NCI-H510A (cell line): ENCODE results near the gene ANKRD39.

ENCODE experiments used
- DNase-seq: peaks from one replicate; lab custom pipeline; 2025; lab: John Stamatoyannopoulos, UW

ANKRD39 gene

GRCh38 chr2:96826546-96827278 lies 31.1 kb downstream of the ANKRD39 start:
- DNase-seq: no peak

DNA sequence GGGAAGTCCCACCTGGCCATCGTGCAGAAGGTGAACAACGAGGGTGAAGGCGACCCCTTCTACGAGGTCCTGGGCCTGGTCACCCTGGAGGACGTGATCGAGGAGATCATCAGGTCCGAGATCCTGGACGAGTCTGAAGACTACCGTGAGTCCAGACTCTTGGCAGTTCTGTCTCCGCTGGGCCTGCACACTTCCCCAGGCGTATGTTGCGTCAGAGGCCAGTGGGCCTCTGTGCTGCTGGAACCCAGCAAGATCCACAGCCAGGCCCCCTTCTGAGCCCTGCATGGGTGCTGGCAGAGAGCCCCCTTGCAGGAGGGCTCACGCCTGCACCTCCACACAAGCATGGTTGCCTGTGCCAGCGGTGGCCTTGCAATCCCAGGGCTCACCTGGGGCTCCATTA lies 32.8 kb downstream of the ANKRD39 start:
- DNase-seq: no peak

- no peak for DNase-seq
Measured at GRCh38 chr2:96824079-96824870, 33.5 kb downstream of the ANKRD39 start.

DNA sequence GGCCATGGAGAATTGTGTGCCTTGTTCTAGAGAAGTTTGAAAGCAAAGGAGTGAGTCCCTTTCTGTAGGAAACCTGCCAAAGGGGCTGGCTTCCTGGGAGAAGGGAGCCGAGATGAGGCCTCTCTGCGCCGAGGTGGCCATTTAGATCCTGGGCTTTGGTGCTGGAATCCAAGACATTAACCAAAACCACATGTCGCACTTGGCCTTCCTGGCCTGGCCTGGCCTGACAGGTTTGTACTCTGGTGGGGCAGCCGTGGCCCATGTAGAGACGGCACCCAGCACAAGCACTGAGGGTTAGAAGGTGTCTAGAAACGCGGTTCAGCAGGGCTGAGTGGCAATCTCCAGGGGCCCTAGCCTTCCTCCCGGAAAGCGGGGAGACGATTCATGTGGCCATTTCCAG lies 34.6 kb downstream of the ANKRD39 start:
- no peak for DNase-seq

DNA sequence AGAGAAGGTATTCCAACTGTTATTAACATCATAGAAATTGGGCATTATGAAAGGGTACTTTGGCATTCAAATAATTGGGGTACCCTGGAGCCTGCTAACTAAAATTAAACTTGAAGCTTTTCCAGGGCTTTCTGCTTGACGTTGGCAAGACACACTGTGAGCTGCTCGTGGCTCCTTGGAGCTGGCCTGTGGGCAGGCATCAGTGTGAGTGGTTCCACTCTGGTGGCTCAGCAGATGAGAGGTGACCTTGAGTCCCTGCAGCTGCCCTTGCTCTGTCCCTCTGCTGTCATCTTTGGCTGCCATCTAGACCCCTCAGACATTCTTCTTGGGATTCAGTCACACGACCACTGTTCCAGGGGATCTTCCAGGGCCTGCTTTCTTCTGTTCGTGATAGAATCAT lies 35.0 kb downstream of the ANKRD39 start:
- no peak for DNase-seq

GRCh38 chr2:96821113-96821675 lies 36.6 kb downstream of the ANKRD39 start:
- no peak for DNase-seq

DNA sequence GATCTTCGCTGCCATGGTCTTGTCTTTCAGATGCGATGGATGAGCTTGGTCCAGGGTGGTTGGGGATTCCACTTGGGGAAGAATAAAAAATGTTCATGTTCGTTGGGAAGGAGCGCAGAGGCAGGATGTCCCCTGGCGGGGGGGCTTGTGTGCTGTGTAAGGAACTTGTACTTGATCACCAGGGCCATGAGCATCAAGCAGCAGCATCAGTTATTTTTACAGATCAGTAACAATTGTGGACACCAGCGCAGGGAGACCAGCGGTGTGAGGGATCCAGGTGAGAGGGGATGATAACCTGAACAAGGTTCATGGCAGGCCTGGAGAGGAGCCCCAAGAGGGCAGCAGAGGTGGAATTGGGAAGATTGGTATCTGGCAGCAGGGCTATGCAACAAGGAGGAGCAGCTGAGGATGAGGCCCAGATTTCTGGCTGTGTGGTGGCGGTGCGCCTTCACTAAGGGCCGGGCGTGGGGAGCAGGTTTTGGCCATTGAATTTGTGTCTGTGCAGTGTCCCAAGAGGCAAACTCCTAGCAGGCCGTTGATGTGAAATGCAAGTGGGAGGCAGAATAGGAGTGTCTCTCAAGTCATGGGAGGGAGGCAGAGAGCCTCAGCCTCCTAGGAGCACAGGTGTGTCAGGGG lies 37.8 kb downstream of the ANKRD39 start:
- no peak for DNase-seq

GRCh38 chr2:96819128-96819875 lies 38.5 kb downstream of the ANKRD39 start:
- DNase-seq: peak; percentile 30

- no peak for DNase-seq
Measured at GRCh38 chr2:96817882-96818281, 39.9 kb downstream of the ANKRD39 start.

GRCh38 chr2:96816836-96817702 lies 40.7 kb downstream of the ANKRD39 start:
- no peak for DNase-seq

- DNase-seq: peak; percentile 92
Measured at GRCh38 chr2:96816127-96816835, 41.5 kb downstream of the ANKRD39 start, which contains the start of gene CNNM3. TSS of gene CNNM3 (plus strand) at chr2:96816268. CDS start at chr2:96816278, 10 bp downstream.

DNA sequence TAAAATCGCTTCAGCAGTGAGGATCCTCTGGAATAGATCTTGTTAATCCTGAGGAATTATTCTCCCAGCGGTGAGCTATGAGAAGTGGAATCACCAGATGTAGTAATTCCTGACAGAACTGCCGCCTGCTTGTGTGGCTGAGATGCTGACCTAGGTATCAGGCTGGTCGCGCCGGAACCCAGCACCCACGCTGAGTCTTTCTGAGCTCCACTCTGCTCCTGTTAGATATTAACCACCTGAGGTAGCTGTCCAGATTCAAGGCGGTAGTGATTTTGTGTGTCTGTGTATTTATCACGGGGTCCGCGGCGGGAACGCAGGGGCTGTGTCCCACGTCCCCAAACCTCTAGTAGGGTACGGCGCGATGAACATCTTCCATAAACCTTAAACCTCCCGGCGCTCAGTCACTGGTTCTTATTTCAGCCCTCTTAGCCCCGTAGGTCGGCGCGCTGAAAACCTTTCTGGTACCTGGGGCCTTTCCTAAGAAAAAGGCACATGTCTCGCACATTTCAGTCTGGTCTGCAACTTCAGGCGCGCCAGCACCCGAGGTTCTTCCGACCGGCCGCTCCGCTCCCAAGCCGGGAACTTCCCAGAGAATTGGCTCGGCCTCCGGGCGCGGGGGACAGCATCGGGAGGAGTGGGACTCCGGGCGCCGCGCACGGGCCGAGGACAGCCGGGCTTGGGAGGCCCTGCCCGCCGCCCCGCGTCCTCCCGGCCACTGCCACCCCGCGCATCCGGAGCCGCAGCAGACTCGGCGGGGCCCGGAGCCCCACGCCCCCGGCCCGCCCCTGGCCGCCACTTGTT lies 42.3 kb downstream of the ANKRD39 start:
- DNase-seq: no peak

DNA sequence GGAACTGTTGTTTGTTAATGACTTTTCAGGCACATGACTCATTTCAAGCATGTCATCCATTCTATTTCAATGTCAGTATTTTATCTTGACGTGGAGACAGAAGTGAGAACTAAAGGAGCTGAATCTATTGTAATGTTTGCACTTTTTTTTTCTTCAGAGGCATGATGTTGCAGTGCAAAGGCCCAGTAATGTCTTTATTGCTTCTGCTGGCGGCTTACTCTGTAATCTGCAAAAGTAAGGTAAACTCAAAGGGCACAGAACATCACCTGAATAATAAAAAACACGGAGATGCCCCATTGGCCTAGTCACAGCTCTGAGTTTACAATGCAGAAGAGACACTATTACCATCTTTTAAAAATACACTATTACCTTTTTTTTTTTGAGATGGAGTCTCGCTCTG lies 44.2 kb downstream of the ANKRD39 start:
- no peak for DNase-seq

- no peak for DNase-seq
Measured at GRCh38 chr2:96811917-96812316, 45.9 kb downstream of the ANKRD39 start.

DNA sequence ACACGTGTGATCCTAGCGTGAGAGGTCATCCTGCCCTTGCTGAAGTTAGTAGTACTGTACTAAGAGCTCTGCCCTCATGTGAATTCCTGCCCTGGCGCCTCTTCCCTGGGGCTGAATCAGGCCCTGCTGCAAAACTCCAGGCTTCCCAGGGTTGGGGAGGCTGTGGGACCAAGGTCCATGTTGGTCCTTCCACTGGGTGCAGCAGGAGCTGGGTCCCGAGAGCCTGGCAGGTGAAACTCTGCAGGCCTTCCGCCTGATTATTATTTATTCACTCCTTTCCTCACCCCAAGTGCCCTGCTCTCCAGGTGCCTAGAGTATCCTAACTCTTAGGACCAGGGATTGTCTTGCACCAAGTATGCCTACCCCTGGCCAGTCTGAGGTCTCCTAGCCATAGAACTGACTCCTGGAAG lies 47.0 kb downstream of the ANKRD39 start:
- DNase-seq: no peak

GRCh38 chr2:96809951-96810782 lies 47.6 kb downstream of the ANKRD39 start:
- DNase-seq: no peak

- DNase-seq: no peak
Measured at GRCh38 chr2:96809216-96809882, 48.5 kb downstream of the ANKRD39 start.
